HepG2 (cell line): ENCODE results near the gene STRN4. TPM values are rescaled to one million over a fixed set of nuclear protein-coding genes. Genes with fewer than 3 reads are reported as not detected.
A peak's percentile ranks its signal among the peaks of the same experiment; 100 is the strongest.

Source experiments
- CEBPB ChIP-seq: IDR thresholded peaks from 2 replicates; pipeline ENCODE4 v1.6.1; 2011; ENCODE audit warnings: low read depth, low read length, improper control_type of control experiment, borderline replicate concordance
- CREB1 ChIP-seq, 2 experiments: fragments of 450-650 bp in 1 of 2; IDR thresholded peaks; 2 replicates each; pipeline ENCODE4 v1.6.1; 2016 to 2017; ENCODE audit warnings: control low read depth in 1 of 2, mild to moderate bottlenecking in 1 of 2, missing compliant biosample characterization in 1 of 2, missing genetic modification characterization in 1 of 2
- CTCF ChIP-seq: sonication (generic); formaldehyde crosslinking; IDR thresholded peaks from 2 replicates; pipeline ENCODE4 v1.5.0; 2020; ENCODE audit warnings: mild to moderate bottlenecking, missing genetic modification reagents, moderate library complexity
- FOXP4 ChIP-seq: sonication (generic); formaldehyde crosslinking; IDR thresholded peaks from 2 replicates; pipeline ENCODE4 v1.4.0; 2020; ENCODE audit warnings: missing genetic modification reagents
- KDM1A ChIP-seq: IDR thresholded peaks from 2 replicates; pipeline ENCODE4 v1.6.1; 2016; ENCODE audit warnings: missing compliant biosample characterization
- MLLT10 ChIP-seq: sonication (generic); formaldehyde crosslinking; IDR thresholded peaks from 2 replicates; pipeline ENCODE4 v1.4.0; 2020; ENCODE audit warnings: missing genetic modification reagents
- PRDM10 ChIP-seq: sonication (generic); formaldehyde crosslinking; IDR thresholded peaks from 2 replicates; pipeline ENCODE4 v1.4.0; 2020; ENCODE audit warnings: low read depth, missing genetic modification reagents
- TEAD3 ChIP-seq: optimal IDR thresholded peaks from 2 replicates; pipeline ENCODE3; 2016; ENCODE audit warnings: borderline replicate concordance
- polyA plus RNA-seq, 8 experiments: library from polyadenylated mRNA; depleted of rRNA in 3 of 8; stranded (reverse) in 7 of 8; unstranded in 1 of 8; fragments of >200 nt; fragmentation: Illumina TruSeq in 4 of 8; extraction: Trizol in 4 of 8; gene quantifications; 2 replicates each; pipeline versions ENCODE4 v1.2.1 to v1.2.3, GENCODE V29; 2011 to 2016; ENCODE audit warnings: low read depth in 4 of 8, missing spikeins in 1 of 8, mixed read lengths in 1 of 8; ENCODE audit not compliant: insufficient read depth in 1 of 8
- total RNA-seq, 5 experiments: library from RNA; depleted of rRNA; stranded (reverse); fragments of >200 nt; fragmentation: Illumina TruSeq; extraction: Trizol; gene quantifications; 2 replicates each; pipeline ENCODE4 v1.2.3, GENCODE V29; 2016; ENCODE audit warnings: low read depth in 1 of 5
- TF ChIP-seq, protein P1 (sequence below): IDR thresholded peaks from 2 replicates; pipeline ENCODE4 v1.4.0; 2020; ENCODE audit warnings: mild to moderate bottlenecking, missing genetic modification reagents
- TF ChIP-seq, protein P2 (sequence below): sonication (generic); formaldehyde crosslinking; IDR thresholded peaks from 2 replicates; pipeline ENCODE4 v1.4.0; 2020; ENCODE audit warnings: missing genetic modification reagents

Gene STRN4
- total and polyA plus RNA-seq, 2 of the 13 experiments (the other 11 are each of a cell fraction or from before 2014, with no cell fraction given), result 43.1 to 57.3 TPM

GRCh38 chr19:46759817-46760333 lies 13.6 kb upstream of the STRN4 start (continued):
- TF ChIP-seq CTCF, result 0 out of 2 replicates have a peak, but pooled peaks have one; percentile 0
- no peak for TF ChIP-seq PRDM10
- TF ChIP-seq CREB1 (IDR thresholded peaks at IDR 0.05), result no peak
- no peak for TF ChIP-seq CREB1 (CRISPR knock-in tag; IDR thresholded peaks at IDR 0.05)
- peak; percentile 46; the same call in 1 of the 2 replicates for TF ChIP-seq KDM1A
- no peak for TF ChIP-seq FOXP4 (CRISPR knock-in tag)
- TF ChIP-seq CEBPB, result peak; percentile 62; the same call in 1 of the 2 replicates
- peak; percentile 5 for TF ChIP-seq TEAD3
- TF ChIP-seq, protein P1, sequence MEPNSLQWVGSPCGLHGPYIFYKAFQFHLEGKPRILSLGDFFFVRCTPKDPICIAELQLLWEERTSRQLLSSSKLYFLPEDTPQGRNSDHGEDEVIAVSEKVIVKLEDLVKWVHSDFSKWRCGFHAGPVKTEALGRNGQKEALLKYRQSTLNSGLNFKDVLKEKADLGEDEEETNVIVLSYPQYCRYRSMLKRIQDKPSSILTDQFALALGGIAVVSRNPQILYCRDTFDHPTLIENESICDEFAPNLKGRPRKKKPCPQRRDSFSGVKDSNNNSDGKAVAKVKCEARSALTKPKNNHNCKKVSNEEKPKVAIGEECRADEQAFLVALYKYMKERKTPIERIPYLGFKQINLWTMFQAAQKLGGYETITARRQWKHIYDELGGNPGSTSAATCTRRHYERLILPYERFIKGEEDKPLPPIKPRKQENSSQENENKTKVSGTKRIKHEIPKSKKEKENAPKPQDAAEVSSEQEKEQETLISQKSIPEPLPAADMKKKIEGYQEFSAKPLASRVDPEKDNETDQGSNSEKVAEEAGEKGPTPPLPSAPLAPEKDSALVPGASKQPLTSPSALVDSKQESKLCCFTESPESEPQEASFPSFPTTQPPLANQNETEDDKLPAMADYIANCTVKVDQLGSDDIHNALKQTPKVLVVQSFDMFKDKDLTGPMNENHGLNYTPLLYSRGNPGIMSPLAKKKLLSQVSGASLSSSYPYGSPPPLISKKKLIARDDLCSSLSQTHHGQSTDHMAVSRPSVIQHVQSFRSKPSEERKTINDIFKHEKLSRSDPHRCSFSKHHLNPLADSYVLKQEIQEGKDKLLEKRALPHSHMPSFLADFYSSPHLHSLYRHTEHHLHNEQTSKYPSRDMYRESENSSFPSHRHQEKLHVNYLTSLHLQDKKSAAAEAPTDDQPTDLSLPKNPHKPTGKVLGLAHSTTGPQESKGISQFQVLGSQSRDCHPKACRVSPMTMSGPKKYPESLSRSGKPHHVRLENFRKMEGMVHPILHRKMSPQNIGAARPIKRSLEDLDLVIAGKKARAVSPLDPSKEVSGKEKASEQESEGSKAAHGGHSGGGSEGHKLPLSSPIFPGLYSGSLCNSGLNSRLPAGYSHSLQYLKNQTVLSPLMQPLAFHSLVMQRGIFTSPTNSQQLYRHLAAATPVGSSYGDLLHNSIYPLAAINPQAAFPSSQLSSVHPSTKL, result no peak
- no peak for TF ChIP-seq MLLT10
- TF ChIP-seq, protein P2, sequence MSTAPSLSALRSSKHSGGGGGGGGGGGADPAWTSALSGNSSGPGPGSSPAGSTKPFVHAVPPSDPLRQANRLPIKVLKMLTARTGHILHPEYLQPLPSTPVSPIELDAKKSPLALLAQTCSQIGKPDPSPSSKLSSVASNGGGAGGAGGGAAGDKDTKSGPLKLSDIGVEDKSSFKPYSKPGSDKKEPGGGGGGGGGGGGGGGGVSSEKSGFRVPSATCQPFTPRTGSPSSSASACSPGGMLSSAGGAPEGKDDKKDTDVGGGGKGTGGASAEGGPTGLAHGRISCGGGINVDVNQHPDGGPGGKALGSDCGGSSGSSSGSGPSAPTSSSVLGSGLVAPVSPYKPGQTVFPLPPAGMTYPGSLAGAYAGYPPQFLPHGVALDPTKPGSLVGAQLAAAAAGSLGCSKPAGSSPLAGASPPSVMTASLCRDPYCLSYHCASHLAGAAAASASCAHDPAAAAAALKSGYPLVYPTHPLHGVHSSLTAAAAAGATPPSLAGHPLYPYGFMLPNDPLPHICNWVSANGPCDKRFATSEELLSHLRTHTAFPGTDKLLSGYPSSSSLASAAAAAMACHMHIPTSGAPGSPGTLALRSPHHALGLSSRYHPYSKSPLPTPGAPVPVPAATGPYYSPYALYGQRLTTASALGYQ (CRISPR knock-in tag), result no peak
- TF ChIP-seq, all 625 proteins: peak for 7
